Parathyroid adenoma (tissue), 2 donors: Measurements from ENCODE around the gene NEDD4L.
"Not testable (repeated sequence)": the region's sequence is repeated elsewhere in the genome, so short reads cannot be mapped to it uniquely, and the experiment has no call there.

ENCODE experiments used
- H2AFZ ChIP-seq: fragments of 300-600 bp; sonication (generic); one replicate; pipeline ENCODE4 v1.7.0; 2017; ENCODE audit warnings: antibody characterized with exemption, mild to moderate bottlenecking
- H3K27ac ChIP-seq: fragments of 300-600 bp; sonication (generic); one replicate; pipeline ENCODE4 v1.7.0; 2017
- H3K27me3 ChIP-seq: fragments of 300-600 bp; sonication (generic); one replicate; pipeline ENCODE4 v1.7.0; 2017; ENCODE audit warnings: low read length; ENCODE audit not compliant: control insufficient read depth, insufficient read depth
- H3K36me3 ChIP-seq: fragments of 300-600 bp; sonication (generic); one replicate; pipeline ENCODE4 v1.7.0; 2017; ENCODE audit warnings: low read length; ENCODE audit not compliant: control insufficient read depth, insufficient read depth
- H3K4me1 ChIP-seq: fragments of 300-600 bp; sonication (generic); one replicate; pipeline ENCODE4 v1.7.0; 2017; ENCODE audit warnings: control low read depth
- H3K4me2 ChIP-seq: fragments of 300-600 bp; sonication (generic); one replicate; pipeline ENCODE4 v1.7.0; 2017; ENCODE audit warnings: low read length
- H3K4me3 ChIP-seq: fragments of 300-600 bp; sonication (generic); one replicate; pipeline ENCODE4 v1.7.0; 2017; ENCODE audit warnings: low read depth, low read length
- H3K79me2 ChIP-seq: fragments of 300-600 bp; sonication (generic); one replicate; pipeline ENCODE4 v1.7.0; 2017; ENCODE audit warnings: control low read depth
- H3K9ac ChIP-seq: fragments of 300-600 bp; sonication (generic); one replicate; pipeline ENCODE4 v1.7.0; 2017; ENCODE audit warnings: mild to moderate bottlenecking
- H3K9me3 ChIP-seq: fragments of 300-600 bp; sonication (generic); one replicate; pipeline ENCODE4 v1.7.0; 2017; ENCODE audit warnings: low read length; ENCODE audit not compliant: control insufficient read depth
- TF ChIP-seq, protein P1 (sequence below): fragments of 300-600 bp; sonication (generic); IDR thresholded peaks from one replicate; pipeline ENCODE4 v1.7.0; 2017; ENCODE audit warnings: antibody characterized with exemption, mild to moderate bottlenecking
- donor health status: primary hyperparathyroidism.

The NEDD4L gene

DNA sequence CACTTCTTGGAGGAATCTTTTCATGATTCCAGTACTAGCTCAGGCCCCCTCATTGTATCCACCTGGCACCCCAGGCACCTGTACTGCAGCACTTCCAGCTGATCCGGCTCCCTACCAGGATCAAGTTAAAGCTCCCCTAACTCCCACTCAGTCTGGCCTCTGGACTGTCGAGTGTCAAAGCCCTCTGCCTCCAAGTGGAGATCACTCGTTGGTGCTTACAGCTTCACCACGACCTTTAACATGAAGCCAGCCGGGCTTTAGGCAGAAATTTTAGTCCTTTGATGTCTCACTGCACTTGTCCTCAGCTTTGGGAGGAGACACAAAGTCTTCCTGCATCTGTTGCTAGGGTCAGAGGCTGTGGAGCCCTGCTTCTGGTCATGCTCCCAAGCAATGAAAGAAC is 387.2 kb downstream of the NEDD4L start:
- Histone ChIP-seq H3K9me3 (no peaks in the 10 kb centered on the region), H3K79me2 (no peaks in the 10 kb centered on the region), H3K27ac (no peak overlapping the region), H3K4me1 (no peaks in the 10 kb centered on the region), H3K4me3 (no peak overlapping the region), H3K9ac (no peak overlapping the region), H2AFZ (no peak overlapping the region), H3K4me2 (no peak overlapping the region), H3K36me3 (no peaks in the 10 kb centered on the region), H3K27me3 (no peaks in the 10 kb centered on the region)
- TF ChIP-seq, protein P1, sequence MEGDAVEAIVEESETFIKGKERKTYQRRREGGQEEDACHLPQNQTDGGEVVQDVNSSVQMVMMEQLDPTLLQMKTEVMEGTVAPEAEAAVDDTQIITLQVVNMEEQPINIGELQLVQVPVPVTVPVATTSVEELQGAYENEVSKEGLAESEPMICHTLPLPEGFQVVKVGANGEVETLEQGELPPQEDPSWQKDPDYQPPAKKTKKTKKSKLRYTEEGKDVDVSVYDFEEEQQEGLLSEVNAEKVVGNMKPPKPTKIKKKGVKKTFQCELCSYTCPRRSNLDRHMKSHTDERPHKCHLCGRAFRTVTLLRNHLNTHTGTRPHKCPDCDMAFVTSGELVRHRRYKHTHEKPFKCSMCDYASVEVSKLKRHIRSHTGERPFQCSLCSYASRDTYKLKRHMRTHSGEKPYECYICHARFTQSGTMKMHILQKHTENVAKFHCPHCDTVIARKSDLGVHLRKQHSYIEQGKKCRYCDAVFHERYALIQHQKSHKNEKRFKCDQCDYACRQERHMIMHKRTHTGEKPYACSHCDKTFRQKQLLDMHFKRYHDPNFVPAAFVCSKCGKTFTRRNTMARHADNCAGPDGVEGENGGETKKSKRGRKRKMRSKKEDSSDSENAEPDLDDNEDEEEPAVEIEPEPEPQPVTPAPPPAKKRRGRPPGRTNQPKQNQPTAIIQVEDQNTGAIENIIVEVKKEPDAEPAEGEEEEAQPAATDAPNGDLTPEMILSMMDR: no peak

DNA sequence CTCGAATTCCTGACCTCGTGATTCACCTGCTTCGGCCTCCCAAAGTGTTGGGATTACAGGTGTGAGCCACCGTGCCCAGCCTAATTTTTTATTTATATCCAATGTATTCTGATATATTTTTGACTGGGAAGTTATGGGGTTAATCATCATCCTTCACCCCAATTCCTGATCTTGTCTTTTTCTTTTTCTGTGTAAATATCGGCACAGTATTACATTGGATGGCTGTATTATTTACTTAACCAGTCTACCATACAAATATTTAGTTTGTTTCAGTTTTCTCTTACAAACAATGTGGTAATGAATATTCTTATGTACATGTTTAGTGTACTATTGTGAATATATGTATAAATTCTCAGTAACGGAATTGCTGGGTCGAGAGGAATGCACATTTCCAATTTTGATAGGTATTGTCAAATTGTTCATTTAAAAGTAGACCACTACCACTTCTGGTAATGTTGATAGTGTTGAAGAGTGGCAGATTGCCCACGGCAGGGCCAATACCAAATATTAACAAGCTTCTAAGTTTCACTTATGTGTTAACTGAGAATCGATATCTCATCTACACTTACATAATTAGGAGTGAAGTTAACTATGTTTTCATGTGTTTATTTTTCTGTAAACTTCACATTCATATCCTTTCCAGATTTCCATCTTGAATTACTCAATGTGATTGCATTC is 388.2 kb downstream of the NEDD4L start:
- Histone ChIP-seq H2AFZ (no peak overlapping the region), H3K9me3 (no peaks in the 10 kb centered on the region), H3K36me3 (no peaks in the 10 kb centered on the region), H3K79me2 (no peaks in the 10 kb centered on the region), H3K4me3 (no peak overlapping the region), H3K9ac (no peak overlapping the region), H3K27me3 (no peaks in the 10 kb centered on the region), H3K27ac (no peak overlapping the region), H3K4me2 (no peak overlapping the region), H3K4me1 (no peaks in the 10 kb centered on the region)
- TF ChIP-seq, protein P1: no peak

DNA sequence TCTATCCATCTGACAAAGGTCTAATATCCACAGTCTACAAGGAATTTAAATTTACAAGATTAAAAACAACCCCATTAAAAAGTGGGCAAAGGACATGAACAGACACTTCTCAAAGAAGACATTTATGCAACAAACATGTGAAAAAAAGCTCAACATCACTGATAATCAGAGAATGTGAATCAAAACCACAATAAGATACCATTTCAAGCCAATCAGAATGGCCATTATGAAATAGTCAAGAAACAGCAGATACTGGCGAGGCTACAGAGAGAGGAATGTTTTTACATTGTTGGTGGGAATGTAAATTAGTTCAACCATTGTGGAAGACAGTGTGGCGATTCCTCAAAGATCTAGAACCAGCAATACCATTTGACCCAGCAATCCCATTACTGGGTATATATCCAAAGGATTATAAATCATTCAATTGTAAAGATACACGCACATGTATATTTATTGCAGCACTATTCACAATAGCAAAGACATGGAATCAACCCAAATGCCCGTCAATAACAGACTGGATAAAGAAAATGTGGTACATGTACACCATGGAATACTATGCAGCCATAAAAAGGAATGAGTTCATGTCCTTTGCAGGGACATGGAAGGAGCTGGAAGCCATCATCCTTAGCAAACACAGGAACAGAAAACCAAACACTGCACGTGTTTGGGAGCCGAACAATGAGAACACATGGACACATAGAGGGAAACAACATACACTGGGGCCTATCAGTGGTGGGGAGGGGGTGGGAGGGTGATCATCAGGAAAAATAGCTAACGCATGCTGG is 391.4 kb downstream of the NEDD4L start:
- H2AFZ ChIP-seq, H3K36me3 ChIP-seq, H3K9ac ChIP-seq, H3K27ac ChIP-seq, H3K27me3 ChIP-seq, H3K4me2 ChIP-seq, H3K4me3 ChIP-seq, H3K4me1 ChIP-seq, H3K9me3 ChIP-seq, H3K79me2 ChIP-seq: not testable (repeated sequence)

DNA sequence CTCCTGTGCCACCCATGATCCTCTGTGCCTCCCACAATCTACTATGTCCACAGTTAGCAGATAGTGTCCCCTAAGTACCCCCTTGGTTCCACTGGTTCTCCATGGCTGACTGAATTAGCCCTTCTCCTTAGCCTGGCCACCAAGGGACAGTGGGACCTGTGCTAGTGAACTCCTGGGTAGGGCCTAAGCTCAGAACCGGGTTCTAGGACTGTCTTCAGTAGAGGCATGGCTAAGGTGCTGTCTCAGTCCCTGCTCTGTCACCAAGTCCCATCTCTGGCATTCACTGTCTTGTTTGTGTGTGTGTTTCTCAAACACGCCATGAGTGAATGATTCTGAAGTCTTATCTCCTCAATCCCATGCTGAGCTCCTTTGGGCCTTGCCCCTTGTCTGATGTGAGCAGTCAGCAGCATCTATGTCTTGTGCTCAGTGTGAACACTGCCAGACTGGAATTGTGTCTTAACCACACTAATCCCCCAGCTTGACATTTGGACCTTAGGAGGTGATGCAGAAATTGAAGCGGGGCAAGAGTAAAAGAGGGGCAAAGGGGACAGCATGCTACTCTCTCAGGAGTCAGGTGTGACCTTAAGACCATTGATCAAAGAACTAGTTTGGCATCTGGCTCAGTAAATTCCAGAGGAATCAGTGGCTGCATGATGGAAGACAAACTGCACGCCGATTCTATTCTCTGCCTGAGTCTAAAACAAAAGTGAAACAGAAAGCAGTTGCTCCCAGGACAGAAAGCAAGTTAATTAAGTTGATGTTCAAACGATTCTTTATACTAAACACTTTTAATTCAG is 394.3 kb downstream of the NEDD4L start:
- Histone ChIP-seq H3K27ac (no peak overlapping the region), H3K9ac (no peak overlapping the region), H2AFZ (peak overlapping the region; percentile 35), H3K27me3 (no peaks in the 10 kb centered on the region), H3K4me2 (peak overlapping the region; percentile 22), H3K36me3 (no peaks in the 10 kb centered on the region), H3K4me1 (no peaks in the 10 kb centered on the region), H3K79me2 (no peaks in the 10 kb centered on the region), H3K4me3 (no peak overlapping the region), H3K9me3 (no peaks in the 10 kb centered on the region)
- TF ChIP-seq, protein P1: no peak

DNA sequence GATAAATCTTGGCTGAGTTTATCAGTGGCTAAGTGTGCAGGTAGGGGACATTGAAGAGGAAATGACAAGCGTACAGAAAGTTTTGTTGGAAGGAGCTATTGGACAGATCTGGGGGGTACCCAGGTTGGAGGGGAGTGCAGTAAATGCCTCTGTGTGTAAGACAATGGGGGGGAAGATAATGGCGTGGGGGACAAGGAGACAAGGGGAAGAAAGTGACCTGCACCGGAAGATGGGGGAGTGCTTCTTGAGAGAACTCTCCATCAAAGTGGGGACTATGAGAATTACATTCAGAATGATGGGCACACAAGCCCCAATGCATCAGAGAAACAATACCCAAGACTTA is 394.9 kb downstream of the NEDD4L start:
- Histone ChIP-seq H3K4me1 (no peaks in the 10 kb centered on the region), H3K27me3 (no peaks in the 10 kb centered on the region), H2AFZ (peak overlapping the region; percentile 35), H3K4me2 (peak overlapping the region; percentile 22), H3K9me3 (no peaks in the 10 kb centered on the region), H3K4me3 (no peak overlapping the region), H3K79me2 (no peaks in the 10 kb centered on the region), H3K9ac (no peak overlapping the region), H3K27ac (no peak overlapping the region), H3K36me3 (no peaks in the 10 kb centered on the region)
- TF ChIP-seq, protein P1: no peak
